Measurements from ENCODE around the gene RGS11.
A peak's percentile ranks its signal among the peaks of the same experiment; 100 is the strongest.

RGS11 gene

GRCh38 chr16:275786-276232 is at the start of gene RGS11:
Gene RGS11 (minus strand): TSS chr16:275944. CDS start chr16:275911, 33 bp downstream.
- no peak for DNase-seq

GRCh38 chr16:324451-325334 is 48.9 kb upstream of the RGS11 start:
- DNase-seq = peak; percentile 82

- DNase-seq = no peak
Observed at GRCh38 chr16:324201-324450, 48.4 kb upstream of the RGS11 start.

GRCh38 chr16:322476-323143 is 46.9 kb upstream of the RGS11 start:
- DNase-seq = no peak

GRCh38 chr16:321532-321931 is 45.8 kb upstream of the RGS11 start:
- DNase-seq = no peak

GRCh38 chr16:320206-320605 is 44.5 kb upstream of the RGS11 start:
- no peak for DNase-seq

GRCh38 chr16:318628-319027 is 42.9 kb upstream of the RGS11 start:
- DNase-seq = no peak

GRCh38 chr16:317583-317982 is 41.8 kb upstream of the RGS11 start:
- no peak for DNase-seq

GRCh38 chr16:316741-317464 is 41.2 kb upstream of the RGS11 start:
- DNase-seq = no peak

GRCh38 chr16:314795-315299 is 39.1 kb upstream of the RGS11 start:
- no peak for DNase-seq

GRCh38 chr16:314351-314750 is 38.6 kb upstream of the RGS11 start:
- DNase-seq = no peak

GRCh38 chr16:311725-312124 is 36.0 kb upstream of the RGS11 start:
- DNase-seq = no peak

- no peak for DNase-seq
Observed at GRCh38 chr16:309476-309875, 33.7 kb upstream of the RGS11 start.

GRCh38 chr16:307691-308312 is 32.1 kb upstream of the RGS11 start:
- DNase-seq = no peak

- DNase-seq = no peak
Observed at GRCh38 chr16:306911-307370, 31.2 kb upstream of the RGS11 start.

GRCh38 chr16:305916-306626 is 30.3 kb upstream of the RGS11 start:
- DNase-seq = no peak

GRCh38 chr16:303760-304505 is 28.2 kb upstream of the RGS11 start:
- no peak for DNase-seq

- no peak for DNase-seq
Observed at GRCh38 chr16:301950-302349, 26.2 kb upstream of the RGS11 start.

- no peak for DNase-seq
Observed at GRCh38 chr16:301235-301634, 25.5 kb upstream of the RGS11 start.

GRCh38 chr16:297832-298231 is 22.1 kb upstream of the RGS11 start:
- no peak for DNase-seq

- DNase-seq = no peak
Observed at GRCh38 chr16:296806-297510, 21.2 kb upstream of the RGS11 start.
